ENCODE measurements around the gene ELAVL4.

The ELAVL4 gene

GRCh38 chr1:50108497-50109059 is at the start of gene ELAVL4:
TSS of gene ELAVL4 (plus strand) at chr1:50108920. CDS start at chr1:50109190, 270 bp downstream.
- no peak for TF ChIP-seq ZBTB7A (IDR thresholded peaks at IDR 0.05; ENCODE audit: low read depth)
- TF ChIP-seq TAF1 (IDR thresholded peaks at IDR 0.05; ENCODE audit: low read depth), result no peak
- TF ChIP-seq TEAD4 (IDR thresholded peaks at IDR 0.05), result no peak
- no peak for TF ChIP-seq RAD21 (IDR thresholded peaks at IDR 0.05; ENCODE audit: low read depth)
- no peak for TF ChIP-seq EGR1 (IDR thresholded peaks at IDR 0.05)
- no peak for TF ChIP-seq USF1 (IDR thresholded peaks at IDR 0.05)
- no peak for TF ChIP-seq CEBPB (IDR thresholded peaks at IDR 0.05)
- TF ChIP-seq MAX (IDR thresholded peaks at IDR 0.05), result no peak
- TF ChIP-seq CREB1 (IDR thresholded peaks at IDR 0.05; ENCODE audit: low read depth), result no peak
- TF ChIP-seq NFIC (IDR thresholded peaks at IDR 0.05), result no peak
- TF ChIP-seq YY1 (IDR thresholded peaks at IDR 0.05; ENCODE audit: low read depth), result no peak
- TF ChIP-seq EP300 (IDR thresholded peaks at IDR 0.05; ENCODE audit: borderline replicate concordance), result no peak
- TF ChIP-seq FOXM1 (IDR thresholded peaks at IDR 0.05; ENCODE audit: borderline replicate concordance, low read depth), result no peak

- TF ChIP-seq FOXM1 (IDR thresholded peaks at IDR 0.05; ENCODE audit: borderline replicate concordance, low read depth) (no peak), RAD21 (IDR thresholded peaks at IDR 0.05; ENCODE audit: low read depth) (no peak), EGR1 (IDR thresholded peaks at IDR 0.05) (no peak), USF1 (IDR thresholded peaks at IDR 0.05) (no peak), ZBTB7A (IDR thresholded peaks at IDR 0.05; ENCODE audit: low read depth) (no peak), CREB1 (IDR thresholded peaks at IDR 0.05; ENCODE audit: low read depth) (no peak), CEBPB (IDR thresholded peaks at IDR 0.05) (no peak), TAF1 (IDR thresholded peaks at IDR 0.05; ENCODE audit: low read depth) (no peak), EP300 (IDR thresholded peaks at IDR 0.05; ENCODE audit: borderline replicate concordance) (no peak), YY1 (IDR thresholded peaks at IDR 0.05; ENCODE audit: low read depth) (no peak), MAX (IDR thresholded peaks at IDR 0.05) (no peak), REST (IDR thresholded peaks at IDR 0.05; ENCODE audit: low read depth) (no peak)
Observed at GRCh38 chr1:50060279-50060678, 48.4 kb upstream of the ELAVL4 start.

- TF ChIP-seq EP300 (IDR thresholded peaks at IDR 0.05; ENCODE audit: borderline replicate concordance) (no peak), TAF1 (IDR thresholded peaks at IDR 0.05; ENCODE audit: low read depth) (no peak), FOXM1 (IDR thresholded peaks at IDR 0.05; ENCODE audit: borderline replicate concordance, low read depth) (no peak), RAD21 (IDR thresholded peaks at IDR 0.05; ENCODE audit: low read depth) (no peak), EGR1 (IDR thresholded peaks at IDR 0.05) (no peak), CEBPB (IDR thresholded peaks at IDR 0.05) (no peak), TEAD4 (IDR thresholded peaks at IDR 0.05) (no peak), CREB1 (IDR thresholded peaks at IDR 0.05; ENCODE audit: low read depth) (no peak), USF1 (IDR thresholded peaks at IDR 0.05) (no peak), TCF12 (IDR thresholded peaks at IDR 0.05; ENCODE audit: low read depth) (no peak), REST (IDR thresholded peaks at IDR 0.05; ENCODE audit: low read depth) (no peak), ZBTB7A (IDR thresholded peaks at IDR 0.05; ENCODE audit: low read depth) (no peak)
Observed at GRCh38 chr1:50066806-50067205, 41.9 kb upstream of the ELAVL4 start.

- TF ChIP-seq REST (IDR thresholded peaks at IDR 0.05; ENCODE audit: low read depth), result no peak
- TF ChIP-seq TCF12 (IDR thresholded peaks at IDR 0.05; ENCODE audit: low read depth), result no peak
- TF ChIP-seq EP300 (IDR thresholded peaks at IDR 0.05; ENCODE audit: borderline replicate concordance), result no peak
Observed at GRCh38 chr1:50074931-50075330, 33.8 kb upstream of the ELAVL4 start.

Measured in Ishikawa (cell line).